ENCODE measurements around the gene ADD2. TPM values are rescaled to one million over a fixed set of nuclear protein-coding genes. Genes with fewer than 3 reads are reported as not detected.

ADD2 gene
- total and polyA plus RNA-seq, 5 donors: 0.40 to 1.3 (median 0.45) TPM

DNA sequence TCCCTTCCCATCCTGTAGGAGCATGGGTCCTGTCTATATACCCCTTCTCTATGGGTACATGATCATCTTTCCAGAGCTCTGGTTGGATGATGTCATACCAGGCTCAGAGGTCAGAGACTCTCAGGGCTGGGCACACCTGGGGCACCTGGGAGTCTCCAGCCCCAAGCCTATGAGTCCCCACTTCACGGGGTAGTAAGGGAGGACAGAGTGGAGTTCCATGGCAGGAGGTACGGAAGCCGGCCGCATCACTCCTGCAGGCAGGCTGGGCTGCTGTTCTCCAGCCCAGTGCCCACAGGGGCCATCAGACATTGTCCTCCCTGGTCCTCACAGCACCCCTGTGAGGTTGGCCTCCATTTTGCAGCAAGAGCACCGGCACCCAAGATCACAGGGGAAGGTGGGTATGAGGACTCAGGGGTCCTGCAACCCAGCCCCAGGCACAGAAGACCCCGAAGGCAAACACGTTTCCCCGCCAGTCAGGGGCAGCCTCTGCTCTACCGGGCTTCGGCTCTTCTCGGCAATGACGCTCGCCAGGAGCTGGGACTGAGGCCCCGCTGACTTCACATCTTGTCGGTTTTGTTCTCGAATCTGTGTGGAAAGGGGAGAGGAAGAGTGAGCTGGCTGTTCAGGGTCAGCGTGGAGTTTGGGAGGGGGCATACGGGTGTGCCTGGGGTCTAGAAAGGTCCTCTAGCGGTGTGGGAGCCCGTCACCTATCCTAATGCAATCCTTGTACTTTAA is 91.5 kb downstream of the ADD2 start:
- DNase-seq (no peak), ATAC-seq (no peak)
- Histone ChIP-seq H3K4me1 (ENCODE audit: control insufficient read depth, insufficient read depth, low read length) (no peaks in the 10 kb centered on the region), H3K27me3 (ENCODE audit: control insufficient read depth, insufficient read depth) (no peaks in the 10 kb centered on the region), H3K4me3 (ENCODE audit: low read length) (no peak overlapping the region), H3K9me3 (ENCODE audit: control insufficient read depth, low read length) (no peaks in the 10 kb centered on the region), H3K27ac (ENCODE audit: low read length) (no peak overlapping the region)
- intact Hi-C loops (cut with DNase I): no loop called here
- WGBS: 93% methylated on average over 20 of the region's 20 CpGs

DNA sequence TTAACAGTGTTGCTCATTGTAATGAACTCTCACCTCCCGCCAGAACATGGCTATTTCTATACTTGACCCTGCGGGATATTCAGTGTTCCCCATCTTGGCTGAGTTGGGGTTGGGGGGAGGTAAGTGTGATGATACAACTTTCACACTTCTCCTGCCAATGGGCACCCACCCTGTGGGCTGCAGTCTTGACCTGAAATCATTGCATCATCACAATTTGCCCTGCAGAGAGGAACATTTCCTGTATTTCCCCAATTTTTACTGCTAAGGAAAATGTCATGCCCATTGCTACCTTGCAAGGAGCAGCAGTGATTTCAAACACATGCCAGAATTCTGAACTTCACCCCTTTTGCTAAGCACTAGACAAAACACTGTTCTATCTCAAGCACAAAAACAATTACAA is 92.1 kb downstream of the ADD2 start:
- DNase-seq (no peak), ATAC-seq (no peak)
- intact Hi-C loops (cut with DNase I): no loop called here
- H3K27ac ChIP-seq (ENCODE audit: low read length): no peak overlapping the region
- no peaks in the 10 kb centered on the region for H3K4me1 ChIP-seq (ENCODE audit: control insufficient read depth, insufficient read depth, low read length)
- H3K4me3 ChIP-seq (ENCODE audit: low read length): no peak overlapping the region
- WGBS: 96% methylated on average over 2 of the region's 2 CpGs
- H3K9me3 ChIP-seq (ENCODE audit: control insufficient read depth, low read length): no peaks in the 10 kb centered on the region
- no peaks in the 10 kb centered on the region for H3K27me3 ChIP-seq (ENCODE audit: control insufficient read depth, insufficient read depth)

GRCh38 chr2:70674636-70675430 is 93.2 kb downstream of the ADD2 start:
- 95% methylated on average over 11 of the region's 11 CpGs for WGBS
- Histone ChIP-seq H3K27ac (ENCODE audit: low read length) (no peak overlapping the region), H3K4me1 (ENCODE audit: control insufficient read depth, insufficient read depth, low read length) (no peaks in the 10 kb centered on the region), H3K27me3 (ENCODE audit: control insufficient read depth, insufficient read depth) (no peaks in the 10 kb centered on the region), H3K9me3 (ENCODE audit: control insufficient read depth, low read length) (no peaks in the 10 kb centered on the region), H3K4me3 (ENCODE audit: low read length) (no peak overlapping the region)
- DNase-seq (no peak), ATAC-seq (no peak)
- intact Hi-C loops (cut with DNase I): no loop called here

DNA sequence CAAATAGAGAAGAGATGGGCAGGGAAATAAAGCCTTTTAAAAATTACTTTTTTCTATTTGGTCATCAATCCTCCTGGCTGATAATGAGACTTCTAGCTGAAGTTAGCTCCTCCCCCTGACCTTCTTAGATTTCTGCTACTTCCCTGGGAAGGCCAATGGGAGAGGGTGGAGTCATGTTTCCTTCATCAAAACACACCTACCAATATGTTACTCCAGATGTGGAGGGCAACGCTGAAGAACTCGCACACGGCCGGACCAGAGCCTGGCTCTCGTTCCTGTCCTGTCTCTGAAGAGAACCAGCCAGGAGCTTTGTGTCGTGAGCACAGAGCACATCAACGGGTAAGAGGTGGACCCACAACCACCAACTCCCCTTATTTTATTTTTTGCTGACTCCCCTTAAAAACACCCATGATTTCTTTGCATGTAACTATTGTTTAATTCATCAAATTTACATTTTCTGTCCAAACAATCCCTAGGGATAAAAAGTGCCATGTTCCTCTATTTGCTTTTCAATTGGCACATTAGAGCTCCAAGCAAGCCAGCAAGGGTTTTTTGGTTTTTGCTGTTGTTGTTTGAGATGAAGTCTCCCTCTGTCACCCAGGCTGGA is 94.9 kb downstream of the ADD2 start:
- H3K4me3 ChIP-seq (ENCODE audit: low read length): no peak overlapping the region
- H3K27ac ChIP-seq (ENCODE audit: low read length): no peak overlapping the region
- intact Hi-C loops (cut with DNase I): no loop called here
- no peak for ATAC-seq
- H3K4me1 ChIP-seq (ENCODE audit: control insufficient read depth, insufficient read depth, low read length): no peaks in the 10 kb centered on the region
- DNase-seq: no peak
- 56% methylated on average over 7 of the region's 7 CpGs for WGBS
- no peaks in the 10 kb centered on the region for H3K27me3 ChIP-seq (ENCODE audit: control insufficient read depth, insufficient read depth)
- H3K9me3 ChIP-seq (ENCODE audit: control insufficient read depth, low read length): no peaks in the 10 kb centered on the region

DNA sequence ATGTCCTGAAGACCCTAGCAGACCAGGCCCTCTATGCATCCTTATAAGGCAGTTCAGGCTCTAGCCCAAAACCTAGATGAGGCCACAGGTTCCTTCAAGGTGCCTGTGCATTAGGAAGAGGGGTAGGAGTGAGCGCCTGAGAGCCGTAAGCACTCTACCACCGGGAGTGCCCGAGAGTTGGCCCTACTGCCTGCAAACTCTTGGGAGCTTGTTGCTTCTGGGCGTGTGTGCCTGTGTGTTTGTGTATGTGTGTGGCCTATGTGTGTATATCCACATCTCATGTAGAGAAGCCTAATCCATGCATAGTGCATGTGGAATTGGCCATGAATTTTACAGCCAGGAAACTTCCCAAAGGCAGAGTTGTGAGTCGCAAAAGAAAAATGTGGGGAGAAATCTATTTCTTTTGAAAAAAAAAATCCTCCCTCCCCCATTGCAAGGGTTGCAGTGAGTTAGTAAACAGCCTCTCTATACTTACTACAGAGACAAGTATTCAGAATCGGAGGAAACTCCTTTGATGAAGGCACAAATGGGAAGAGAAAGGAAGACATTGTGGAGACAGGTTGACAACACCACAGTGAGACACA is 96.8 kb downstream of the ADD2 start:
- intact Hi-C loops (cut with DNase I): no loop called here
- ATAC-seq (no peak), DNase-seq (no peak)
- H3K4me3 ChIP-seq (ENCODE audit: low read length): no peak overlapping the region
- H3K27ac ChIP-seq (ENCODE audit: low read length): no peak overlapping the region
- H3K4me1 ChIP-seq (ENCODE audit: control insufficient read depth, insufficient read depth, low read length): no peaks in the 10 kb centered on the region
- H3K9me3 ChIP-seq (ENCODE audit: control insufficient read depth, low read length): no peaks in the 10 kb centered on the region
- 87% methylated on average over 7 of the region's 7 CpGs for WGBS
- no peaks in the 10 kb centered on the region for H3K27me3 ChIP-seq (ENCODE audit: control insufficient read depth, insufficient read depth)

GRCh38 chr2:70670626-70671025 is 97.4 kb downstream of the ADD2 start:
- Histone ChIP-seq H3K4me3 (ENCODE audit: low read length) (no peak overlapping the region), H3K9me3 (ENCODE audit: control insufficient read depth, low read length) (no peaks in the 10 kb centered on the region), H3K4me1 (ENCODE audit: control insufficient read depth, insufficient read depth, low read length) (no peaks in the 10 kb centered on the region), H3K27ac (ENCODE audit: low read length) (no peak overlapping the region), H3K27me3 (ENCODE audit: control insufficient read depth, insufficient read depth) (no peaks in the 10 kb centered on the region)
- ATAC-seq (no peak), DNase-seq (no peak)
- WGBS: 86% methylated on average over 3 of the region's 3 CpGs
- intact Hi-C loops (cut with DNase I): no loop called here

- intact Hi-C loops (cut with DNase I): no loop called here
Measured at GRCh38 chr2:70670202-70670601, 97.8 kb downstream of the ADD2 start.

GRCh38 chr2:70668911-70669310 is 99.1 kb downstream of the ADD2 start:
- WGBS: 84% methylated on average over 4 of the region's 4 CpGs
- Histone ChIP-seq H3K4me1 (ENCODE audit: control insufficient read depth, insufficient read depth, low read length) (no peaks in the 10 kb centered on the region), H3K27me3 (ENCODE audit: control insufficient read depth, insufficient read depth) (no peaks in the 10 kb centered on the region), H3K27ac (ENCODE audit: low read length) (no peak overlapping the region), H3K4me3 (ENCODE audit: low read length) (no peak overlapping the region), H3K9me3 (ENCODE audit: control insufficient read depth, low read length) (no peaks in the 10 kb centered on the region)
- DNase-seq (no peak), ATAC-seq (no peak)
- intact Hi-C loops (cut with DNase I): no loop called here

More at GRCh38 chr2:70670202-70670601, 97.8 kb downstream of the ADD2 start:
- DNase-seq: no peak
- Histone ChIP-seq H3K27me3 (ENCODE audit: control insufficient read depth, insufficient read depth) (no peaks in the 10 kb centered on the region), H3K4me1 (ENCODE audit: control insufficient read depth, insufficient read depth, low read length) (no peaks in the 10 kb centered on the region), H3K9me3 (ENCODE audit: control insufficient read depth, low read length) (no peaks in the 10 kb centered on the region), H3K27ac (ENCODE audit: low read length) (no peak overlapping the region), H3K4me3 (ENCODE audit: low read length) (no peak overlapping the region)
- no peak for ATAC-seq
- 91% methylated on average over 1 of the region's 1 CpG for WGBS

DNA sequence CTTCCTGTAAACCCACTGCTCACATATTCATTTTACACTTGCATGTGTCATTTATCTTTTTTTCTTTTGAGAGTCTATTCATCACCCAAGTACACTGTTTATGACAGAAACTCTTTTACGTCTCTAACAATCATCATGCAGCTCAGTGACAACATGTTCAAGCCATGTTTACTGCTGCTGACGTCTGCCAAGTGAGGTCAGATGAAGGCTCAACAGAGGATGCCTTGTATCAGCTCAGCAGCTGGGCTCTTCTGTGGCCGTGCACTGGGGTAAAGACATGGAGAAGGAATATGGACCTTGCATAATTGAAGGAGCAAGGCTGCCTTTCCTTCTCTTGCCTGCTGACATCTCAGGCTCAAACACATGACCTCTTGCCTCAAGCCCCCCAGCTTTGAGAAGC is 99.6 kb downstream of the ADD2 start:
- intact Hi-C loops (cut with DNase I): no loop called here

GRCh38 chr2:70664525-70664924 is 103.5 kb downstream of the ADD2 start:
- Histone ChIP-seq H3K27me3 (ENCODE audit: control insufficient read depth, insufficient read depth) (no peaks in the 10 kb centered on the region), H3K27ac (ENCODE audit: low read length) (no peak overlapping the region), H3K9me3 (ENCODE audit: control insufficient read depth, low read length) (no peaks in the 10 kb centered on the region), H3K4me3 (ENCODE audit: low read length) (no peak overlapping the region), H3K4me1 (ENCODE audit: control insufficient read depth, insufficient read depth, low read length) (no peaks in the 10 kb centered on the region)
- intact Hi-C loops (cut with DNase I): no loop called here
- ATAC-seq: no peak
- no peak for DNase-seq
- WGBS: 86% methylated on average over 7 of the region's 7 CpGs

More for the DNA sequence above, 99.6 kb downstream of the ADD2 start:
- WGBS: 54% methylated on average over 3 of the region's 3 CpGs
- ATAC-seq (no peak), DNase-seq (no peak)
- Histone ChIP-seq H3K9me3 (ENCODE audit: control insufficient read depth, low read length) (no peaks in the 10 kb centered on the region), H3K4me3 (ENCODE audit: low read length) (no peak overlapping the region), H3K4me1 (ENCODE audit: control insufficient read depth, insufficient read depth, low read length) (no peaks in the 10 kb centered on the region), H3K27me3 (ENCODE audit: control insufficient read depth, insufficient read depth) (no peaks in the 10 kb centered on the region), H3K27ac (ENCODE audit: low read length) (no peak overlapping the region)

- H3K27me3 ChIP-seq (ENCODE audit: control insufficient read depth, insufficient read depth): no peaks in the 10 kb centered on the region
- no peaks in the 10 kb centered on the region for H3K9me3 ChIP-seq (ENCODE audit: control insufficient read depth, low read length)
- ATAC-seq (no peak), DNase-seq (no peak)
- H3K4me1 ChIP-seq (ENCODE audit: control insufficient read depth, insufficient read depth, low read length): no peaks in the 10 kb centered on the region
- 89% methylated on average over 10 of the region's 10 CpGs for WGBS
- no peak overlapping the region for H3K4me3 ChIP-seq (ENCODE audit: low read length)
- H3K27ac ChIP-seq (ENCODE audit: low read length): no peak overlapping the region
- intact Hi-C loops (cut with DNase I): no loop called here
Measured at GRCh38 chr2:70663411-70663810, 104.6 kb downstream of the ADD2 start.
